Heart left ventricle (tissue), 16 donors: Measurements from ENCODE around the gene GM2A. TPM values are rescaled to one million over a fixed set of nuclear protein-coding genes. Genes with fewer than 3 reads are reported as not detected.

Experiments
- ATAC-seq, 4 donors: fragments of 200-7000 bp; cut with Tn5 transposase; one replicate each; pipeline ENCODE4 v1.9.1; 2020 to 2022; ENCODE audit warnings: moderate library complexity in 4 of 4, mild to moderate bottlenecking in 3 of 4, moderate number of reproducible peaks in 1 of 4
- DNase-seq, 5 donors: peaks; one replicate each; pipeline ENCODE4 v3.0.0-alpha.2; 2020
- H3K27ac ChIP-seq, 12 donors: fragments of 200-600 bp; sonication (generic) in 4 of 12; one replicate each; pipeline versions ENCODE4 v1.5.0 to v1.8.0; 2016 to 2022; ENCODE audit warnings: mild to moderate bottlenecking in 2 of 12
- H3K27me3 ChIP-seq, 9 donors: fragments of 200-600 bp; sonication (generic) in 2 of 9; one replicate each; pipeline versions ENCODE4 v1.5.1 to v1.8.0; 2016 to 2022; ENCODE audit warnings: mild to moderate bottlenecking in 3 of 9
- H3K36me3 ChIP-seq, 9 donors: fragments of 200-600 bp; sonication (generic) in 2 of 9; one replicate each; pipeline versions ENCODE4 v1.5.0 to v1.8.0; 2018 to 2022; ENCODE audit warnings: mild to moderate bottlenecking in 2 of 9
- H3K4me1 ChIP-seq, 12 donors: fragments of 200-600 bp; sonication (generic) in 4 of 12; one replicate each; pipeline versions ENCODE4 v1.5.0 to v1.8.0; 2016 to 2022; ENCODE audit warnings: mild to moderate bottlenecking in 3 of 12
- H3K4me3 ChIP-seq, 12 donors: fragments of 200-600 bp; sonication (generic) in 4 of 12; one replicate each; pipeline versions ENCODE4 v1.5.0 to v1.8.0; 2017 to 2022; ENCODE audit warnings: mild to moderate bottlenecking in 9 of 12, moderate library complexity in 4 of 12
- H3K9me3 ChIP-seq, 12 donors: fragments of 200-600 bp; sonication (generic) in 4 of 12; one replicate each; pipeline versions ENCODE4 v1.5.0 to v1.8.0; 2016 to 2022; ENCODE audit warnings: mild to moderate bottlenecking in 1 of 12
- CTCF ChIP-seq, 12 donors: fragments of 200-600 bp; sonication (generic) in 4 of 12; IDR thresholded peaks; one replicate each; pipeline versions ENCODE4 v1.5.0 to v1.8.0; 2018 to 2022; ENCODE audit warnings: antibody characterized with exemption in 12 of 12, mild to moderate bottlenecking in 5 of 12
- POLR2A ChIP-seq, 2 donors: fragments of 450-650 bp; IDR thresholded peaks; one replicate each; pipeline ENCODE4 v1.6.1; 2017; ENCODE audit warnings: antibody characterized with exemption in 2 of 2, mild to moderate bottlenecking in 2 of 2, moderate library complexity in 2 of 2
- WGBS, 4 donors: extraction: QIAGEN DNeasy Blood & Tissue Kit in 2 of 4; methylation state at CpG; one replicate each; pipeline versions ENCODE4 v1.1.5 to v1.1.7; 2013 to 2018; 5-methylcytosine and 5-hydroxymethylcytosine counted together
- intact Hi-C, 10 donors: fragments of 100-400 bp; cut with DNase I; formaldehyde crosslinking; loops; one replicate each; pipeline versions ENCODE4 v1.11.1 to v1.14.2; 2022
- polyA plus RNA-seq, 2 donors: library from polyadenylated mRNA; stranded (reverse); fragments of 200-250 nt; gene quantifications; one replicate each; pipeline ENCODE4 v1.2.3, GENCODE V29; 2013
- total RNA-seq, 9 donors: library from RNA; depleted of rRNA in 2 of 9; stranded (reverse); fragments of >200 nt in 2 of 9; fragmentation: NEBNext Ultra II Directional in 3 of 9; extraction: Animal tissue kit (Norgen Biotek cat#: 25700) in 3 of 9; gene quantifications; one replicate each; pipeline versions ENCODE4 v1.1.0 to v1.2.4, GENCODE V29; 2016 to 2023
- donor health status: ischemic (EF 13 %, LVEDD 7.1; RV severe dilation, severe dysfunction).
- donor health status: healthy with polysubstance abuse.
- donor health status: DM: no; HTN: yes; CAD: no.
- donor health status: DM: no; HTN: no; CAD: no.
- donor health status: ischemic (EF 25% LVEDD 6.9; RV normal size, moderate dysfunction).
- donor health status: ischemic (EF 25% LVEDD 5.7; RV mildly dilated, moderate dysfunction).
- donor health status: healthy.
- donor health status: DM: yes; HTN: yes; CAD: no.
- donor health status: ischemic (EF 35%, LVEDD 5.7; RV mildly dilated, moderate dysfunction).
- donor health status: nonischemic (EF 11% LVEDD 7.7; RV severe dilation, severe dysfunction).
- donor health status: DM: yes; HTN: yes; CAD: no.
- donor health status: PGD.
- donor health status: ischemic (EF 29% LVEDD 5.4; RV normal size, mild dysfunction).
- donor health status: nonischemic (EF 23%, LVEDD 6.1; RV moderate dilation, normal function).

Gene GM2A
- total and polyA plus RNA-seq, 11 donors, result 22.8 to 71.4 (median 40.0) TPM

GRCh38 chr5:151293624-151294023, 40.6 kb downstream of the GM2A start:
- TF ChIP-seq POLR2A (IDR thresholded peaks at IDR 0.05), result no peak
- TF ChIP-seq CTCF (IDR thresholded peaks at IDR 0.05), result no peak
- peaks cover 0 to 3% (median 0%) of the 10 kb centered on the region in 12 donors for H3K4me1 ChIP-seq
- intact Hi-C loops, result no loop called here
- no peak for ATAC-seq
- peaks cover 0 to 13% (median 0%) of the 10 kb centered on the region in 9 donors for H3K27me3 ChIP-seq
- no peak overlapping the region for H3K4me3 ChIP-seq
- no peak for DNase-seq
- no peaks in the 10 kb centered on the region for H3K9me3 ChIP-seq
- WGBS, 4 donors, result 54 to 60% (median 56%) methylated on average over 4 of the region's 4 CpGs
- no peak overlapping the region for H3K27ac ChIP-seq
- no peaks in the 10 kb centered on the region for H3K36me3 ChIP-seq

GRCh38 chr5:151295138-151295537, 42.2 kb downstream of the GM2A start:
- TF ChIP-seq CTCF (IDR thresholded peaks at IDR 0.05) (no peak), POLR2A (IDR thresholded peaks at IDR 0.05) (no peak)
- H3K27ac ChIP-seq, result no peak overlapping the region
- H3K4me1 ChIP-seq, result peaks cover 0 to 3% (median 0%) of the 10 kb centered on the region in 12 donors
- no peak overlapping the region for H3K4me3 ChIP-seq
- peaks cover 0 to 13% (median 0%) of the 10 kb centered on the region in 9 donors for H3K27me3 ChIP-seq
- H3K9me3 ChIP-seq, result no peaks in the 10 kb centered on the region
- ATAC-seq (no peak), DNase-seq (no peak)
- H3K36me3 ChIP-seq, result no peaks in the 10 kb centered on the region
- WGBS, 4 donors, result 77 to 85% (median 82%) methylated on average over 5 of the region's 5 CpGs
- intact Hi-C loops, result no loop called here

GRCh38 chr5:151295791-151296477, 42.9 kb downstream of the GM2A start:
- Histone ChIP-seq H3K4me3 (no peak overlapping the region), H3K4me1 (peaks cover 0 to 3% (median 0%) of the 10 kb centered on the region in 12 donors), H3K9me3 (no peaks in the 10 kb centered on the region), H3K27me3 (peaks cover 0 to 13% (median 0%) of the 10 kb centered on the region in 9 donors), H3K27ac (no peak overlapping the region), H3K36me3 (no peaks in the 10 kb centered on the region)
- WGBS, 4 donors, result 42 to 56% (median 49%) methylated on average over 7 of the region's 7 CpGs
- no peak for TF ChIP-seq POLR2A (IDR thresholded peaks at IDR 0.05)
- TF ChIP-seq CTCF (IDR thresholded peaks at IDR 0.05), result no peak
- no peak for DNase-seq
- ATAC-seq, result no peak
- intact Hi-C loops, result no loop called here

- Histone ChIP-seq H3K4me3 (no peak overlapping the region), H3K36me3 (no peaks in the 10 kb centered on the region), H3K27ac (no peak overlapping the region), H3K9me3 (no peaks in the 10 kb centered on the region), H3K4me1 (peaks cover 0 to 3% (median 0%) of the 10 kb centered on the region in 12 donors), H3K27me3 (peaks cover 0 to 13% (median 0%) of the 10 kb centered on the region in 9 donors)
- 58 to 88% (median 69%) methylated on average over 1 of the region's 1 CpG for WGBS, 4 donors
- ATAC-seq (no peak), DNase-seq (no peak)
- intact Hi-C loops, result no loop called here
- TF ChIP-seq CTCF (IDR thresholded peaks at IDR 0.05) (no peak), POLR2A (IDR thresholded peaks at IDR 0.05) (no peak)
Observed at GRCh38 chr5:151296478-151296830, 43.5 kb downstream of the GM2A start.
